ENCODE measurements around the gene CAB39.
A peak's percentile ranks its signal among the peaks of the same experiment; 100 is the strongest.

CAB39 gene

GRCh38 chr2:230788554-230789175, 76.0 kb downstream of the CAB39 start:
- DNase-seq, result no peak

GRCh38 chr2:230790981-230791380, 78.3 kb downstream of the CAB39 start:
- no peak for DNase-seq

- DNase-seq, result no peak
Observed at GRCh38 chr2:230793572-230794359, 81.1 kb downstream of the CAB39 start.

GRCh38 chr2:230794497-230794896, 81.9 kb downstream of the CAB39 start:
- DNase-seq, result no peak

- no peak for DNase-seq
Observed at GRCh38 chr2:230795856-230796255, 83.2 kb downstream of the CAB39 start.

GRCh38 chr2:230796280-230796862, 83.7 kb downstream of the CAB39 start:
- DNase-seq, result no peak

GRCh38 chr2:230797515-230798495, 85.2 kb downstream of the CAB39 start:
- DNase-seq, result no peak

GRCh38 chr2:230798769-230799399, 86.2 kb downstream of the CAB39 start:
- DNase-seq, result peak; percentile 15

GRCh38 chr2:230805353-230806017, 92.8 kb downstream of the CAB39 start:
- DNase-seq, result no peak

GRCh38 chr2:230807729-230808128, 95.1 kb downstream of the CAB39 start:
- DNase-seq, result no peak

GRCh38 chr2:230809015-230809414, 96.4 kb downstream of the CAB39 start:
- no peak for DNase-seq

GRCh38 chr2:230809677-230810251, 97.1 kb downstream of the CAB39 start:
- no peak for DNase-seq

GRCh38 chr2:230811508-230811907, 98.9 kb downstream of the CAB39 start:
- no peak for DNase-seq

- DNase-seq, result no peak
Observed at GRCh38 chr2:230812033-230812432, 99.4 kb downstream of the CAB39 start.

- no peak for DNase-seq
Observed at GRCh38 chr2:230814616-230815015, 102.0 kb downstream of the CAB39 start.

GRCh38 chr2:230815088-230815487, 102.4 kb downstream of the CAB39 start:
- DNase-seq, result no peak

- DNase-seq, result no peak
Observed at GRCh38 chr2:230816735-230817134, 104.1 kb downstream of the CAB39 start.

- DNase-seq, result no peak
Observed at GRCh38 chr2:230819433-230819832, 106.8 kb downstream of the CAB39 start.

- DNase-seq, result no peak
Observed at GRCh38 chr2:230821261-230821990, 108.8 kb downstream of the CAB39 start.

GRCh38 chr2:230821991-230822520, 109.4 kb downstream of the CAB39 start:
- DNase-seq, result no peak
